Keratinocyte (primary cell): Measurements from ENCODE around the gene CDC42EP5.

Source experiments
- CTCF ChIP-seq, 3 experiments: IDR thresholded peaks in 1 of 3; conservative IDR thresholded peaks in 1 of 3; optimal IDR thresholded peaks in 1 of 3; 2 replicates in 2 of 3; 3 replicates in 1 of 3; pipeline versions ENCODE3 to v1.5.1; 2011; ENCODE audit warnings: low read length in 3 of 3, mild to moderate bottlenecking in 3 of 3, moderate library complexity in 2 of 3, control low read depth in 1 of 3, inconsistent platforms in 1 of 3; ENCODE audit not compliant: insufficient read depth in 2 of 3; ENCODE audit errors: extremely low read depth in 1 of 3
- EZH2 ChIP-seq: IDR thresholded peaks from one replicate; pipeline ENCODE4 v1.6.1; 2012; ENCODE audit warnings: inconsistent platforms, mild to moderate bottlenecking, low read length, moderate library complexity

GRCh38 chr19:54432144-54432738 is 40.9 kb downstream of the CDC42EP5 start:
- TF ChIP-seq CTCF (optimal IDR thresholded peaks at IDR 0.05 in 1 of 3, IDR thresholded peaks at IDR 0.05 in 1 of 3, conservative IDR thresholded peaks at IDR 0.05 in 1 of 3; ENCODE audit: extremely low read depth in 1 of 3, insufficient read depth in 2 of 3, low read length in 3 of 3) (no peak), EZH2 (no peak)
